SKM-1 treated with dmso at 0.1 percent for 144 hours (cell line): Measurements from ENCODE around the gene UBE2Z.

Experiments used
- DNase-seq: peaks from one replicate; lab custom pipeline; 2025; ENCODE audit not compliant: unreplicated experiment; lab: John Stamatoyannopoulos, UW

Gene UBE2Z

DNA sequence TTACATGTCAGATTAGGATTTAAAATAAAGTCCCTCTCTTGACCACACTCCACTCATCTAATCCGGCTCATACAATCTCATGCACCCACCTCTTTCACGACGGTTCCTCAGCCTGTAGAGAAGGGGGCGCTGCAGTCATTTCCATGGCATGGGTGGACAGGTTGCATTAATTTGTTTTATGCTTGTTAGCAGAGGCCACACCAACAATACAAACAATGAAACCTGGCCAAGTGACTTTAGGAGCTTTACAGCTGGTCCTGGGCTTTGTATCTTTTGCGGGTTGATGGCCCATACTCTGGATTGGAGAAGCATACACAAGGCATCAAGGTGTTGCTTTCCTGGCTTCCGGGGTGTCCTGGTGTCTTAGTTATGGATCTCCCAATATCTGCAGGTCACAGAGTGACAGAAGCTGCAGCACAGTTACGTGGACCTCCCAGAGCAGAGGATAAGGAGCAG, 46.1 kb downstream of the UBE2Z start:
- peak; percentile 11 for DNase-seq

DNA sequence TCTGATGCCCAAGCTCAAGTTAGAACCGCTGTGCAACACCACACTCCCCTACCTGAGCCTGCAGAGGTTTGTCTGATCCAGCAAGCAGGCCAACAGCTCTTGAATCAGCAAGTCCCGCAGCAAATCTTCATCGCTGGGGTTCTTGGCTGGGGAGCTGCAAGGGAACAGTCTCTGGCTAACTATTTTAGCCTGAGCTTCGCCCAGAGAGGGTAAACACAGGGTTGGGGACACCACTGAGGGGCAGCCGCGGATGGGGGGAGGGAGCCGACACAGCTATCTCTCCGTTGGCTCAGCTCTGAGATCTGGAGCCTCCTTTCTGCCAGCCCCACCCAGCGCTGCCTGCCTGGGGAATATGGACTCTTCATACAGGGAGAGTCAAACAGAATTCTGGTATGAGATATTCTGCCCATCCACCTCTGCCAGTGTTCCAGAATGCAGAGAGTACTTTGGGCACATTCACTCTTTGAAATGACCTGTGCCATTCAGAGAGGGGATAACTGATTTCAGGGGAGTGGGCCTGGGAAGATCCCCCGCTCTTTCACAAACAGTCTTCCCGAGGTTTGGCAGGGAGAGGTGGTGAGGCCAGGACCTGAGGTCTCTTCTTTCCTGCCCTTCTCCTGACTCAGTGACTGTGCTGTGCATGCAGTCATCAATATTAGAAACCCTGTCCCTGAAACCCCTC, 52.8 kb downstream of the UBE2Z start:
- DNase-seq = no peak

DNA sequence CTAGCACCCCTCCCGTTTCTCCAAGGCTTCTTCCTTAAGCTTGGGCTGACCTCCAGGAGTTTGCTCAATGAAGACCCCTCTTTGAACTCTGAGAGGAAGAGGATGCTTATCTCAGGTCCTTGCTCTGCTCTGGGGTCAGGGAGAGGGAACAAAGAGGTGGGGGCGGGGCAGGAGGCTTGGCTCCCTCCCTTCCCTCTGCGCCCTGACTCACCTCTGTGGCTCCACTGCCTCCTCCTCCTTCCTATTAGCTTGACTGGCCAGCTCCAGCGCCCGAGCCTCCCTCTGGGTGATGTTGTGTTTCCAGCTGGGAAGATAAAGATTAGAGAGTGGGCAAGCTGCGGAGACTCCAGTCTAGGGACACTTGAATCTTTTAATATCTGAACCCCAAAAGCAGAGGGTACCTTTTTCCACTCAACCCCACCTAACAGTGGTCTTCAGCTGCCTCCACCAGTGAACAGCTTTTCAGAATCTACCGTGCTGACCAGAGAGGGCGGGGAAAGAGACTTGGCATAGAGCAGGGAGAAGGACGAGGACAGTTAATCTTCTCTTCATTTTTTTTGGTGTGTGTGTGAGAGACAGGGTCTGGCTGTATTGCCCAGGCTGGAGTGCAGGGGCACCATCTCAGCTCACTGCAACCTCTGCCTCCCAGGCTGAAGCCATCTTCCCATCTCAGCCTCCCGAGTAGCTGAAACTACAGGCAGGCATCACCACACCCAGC, 53.5 kb downstream of the UBE2Z start:
- DNase-seq = peak; percentile 25

DNA sequence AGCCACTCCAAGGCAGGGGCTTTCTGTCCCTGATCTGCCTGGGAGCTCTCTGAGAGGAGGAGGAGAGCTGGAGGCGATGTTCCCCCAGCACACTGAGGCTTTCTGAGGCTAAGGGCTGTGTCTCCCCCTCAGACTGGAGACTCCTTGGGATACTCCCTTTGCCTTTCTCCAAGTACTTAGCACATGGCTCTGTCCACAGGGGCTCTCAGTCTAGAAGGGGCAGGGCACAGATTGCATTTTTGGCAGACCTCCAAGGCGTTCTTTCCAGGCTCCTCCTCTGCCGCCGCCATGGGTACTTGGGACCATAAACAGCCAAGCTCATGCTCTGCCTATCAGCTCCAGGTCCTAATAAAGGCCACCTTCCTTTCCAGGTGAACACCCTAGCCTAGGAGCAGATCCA, 62.0 kb downstream of the UBE2Z start:
- DNase-seq = no peak

DNA sequence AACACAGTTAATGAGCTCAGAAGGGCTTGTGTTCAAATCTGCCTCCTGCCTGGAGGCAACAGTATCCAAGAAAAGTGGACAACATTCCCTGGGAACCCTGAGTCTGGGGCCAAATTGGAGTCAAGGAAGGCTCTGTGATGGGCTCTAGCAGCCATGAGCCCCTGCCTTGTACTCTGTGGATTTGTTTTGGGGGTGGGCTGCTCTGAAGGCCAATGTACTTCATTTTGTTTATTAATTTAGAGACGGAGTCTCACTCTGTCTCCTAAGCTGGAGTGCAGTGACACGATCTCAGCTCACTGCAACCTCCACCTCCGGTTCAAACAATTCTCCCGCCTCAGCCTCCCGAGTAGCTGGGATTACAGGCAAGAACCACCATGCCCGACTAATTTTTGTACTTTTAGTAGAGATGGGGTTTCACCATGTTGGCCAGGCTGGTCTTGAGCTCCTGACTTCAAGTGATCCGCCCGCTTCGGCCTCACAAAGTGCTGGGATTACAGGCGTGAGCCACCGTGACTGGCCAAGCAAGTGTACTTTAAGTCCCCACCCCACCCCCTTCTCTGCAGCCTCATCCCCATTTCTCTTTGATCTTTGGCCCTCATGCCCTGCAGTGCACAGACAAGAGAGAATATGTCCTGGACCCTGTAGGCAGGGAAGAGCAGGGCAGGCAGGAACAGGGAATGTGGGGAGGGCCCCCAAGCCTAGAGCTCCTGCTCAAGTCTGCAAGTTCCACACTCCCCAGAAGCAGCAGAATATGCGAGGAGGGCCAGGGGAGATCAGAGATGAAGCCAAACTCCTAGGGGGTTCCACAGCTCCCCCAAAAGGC, 62.9 kb downstream of the UBE2Z start:
- no peak for DNase-seq

DNA sequence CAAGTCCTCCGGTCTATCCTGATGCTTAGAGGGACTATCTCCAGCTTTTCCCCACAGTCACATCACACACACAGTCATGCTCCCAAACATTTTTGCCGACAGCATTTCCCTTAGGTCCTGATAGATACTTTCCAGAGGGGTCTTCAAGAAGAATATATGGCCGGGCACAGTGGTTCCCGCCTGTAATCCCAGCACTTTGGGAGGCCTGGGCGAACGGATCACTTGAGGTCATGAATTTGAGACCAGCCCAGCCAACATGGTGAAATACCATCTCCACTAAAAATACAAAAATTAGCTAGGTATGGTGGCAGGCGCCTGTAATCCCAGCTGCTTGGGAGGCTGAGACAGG, 64.5 kb downstream of the UBE2Z start:
- DNase-seq = no peak

DNA sequence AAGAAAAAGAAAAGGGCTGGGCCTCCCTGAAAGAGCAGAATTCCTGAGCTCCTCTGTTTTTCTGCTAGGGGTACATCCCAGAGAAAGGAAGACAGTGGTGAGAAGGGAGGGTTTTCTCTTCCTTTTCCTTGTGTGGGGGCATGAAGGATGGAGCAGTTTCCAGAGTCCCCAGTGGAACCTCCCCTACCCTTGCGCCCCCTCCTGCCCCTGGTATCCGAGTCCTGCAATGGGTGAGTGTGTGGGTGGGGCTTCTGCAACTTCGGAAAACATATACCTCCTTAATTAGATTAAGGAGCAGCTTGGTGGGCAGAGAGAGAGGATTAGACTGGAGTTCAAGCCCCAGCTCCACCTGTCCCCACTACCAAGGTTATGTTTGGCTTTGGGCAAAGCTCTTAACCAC, 65.6 kb downstream of the UBE2Z start:
- no peak for DNase-seq
